GM12878 (cell line): Measurements from ENCODE around the gene SNX15. TPM values are rescaled to one million over a fixed set of nuclear protein-coding genes. Genes with fewer than 3 reads are reported as not detected.

Experiments
- ATAC-seq: fragments of 200-7000 bp; cut with Tn5 transposase; 3 replicates; pipeline ENCODE4 v1.9.1; 2020; ENCODE audit warnings: mild to moderate bottlenecking, moderate library complexity
- BruUV-seq: library from RNA; stranded (reverse); fragments of 400-500 nt; replicated peaks from 2 replicates; lab custom pipeline; 2021; lab: Mats Ljungman, UMichigan
- CTCF ChIA-PET: fragments of 300-600 bp; sonication (Branson Sonifier 250); formaldehyde crosslinking; extraction: SDS; loops from one replicate; lab custom pipeline; 2021; ENCODE audit warnings: inconsistent platforms; lab: Yijun Ruan, JAX
- POLR2A ChIA-PET: fragments of 350-600 bp; formaldehyde crosslinking; extraction: SDS; loops from one replicate; lab custom pipeline; 2021; ENCODE audit warnings: inconsistent platforms; lab: Charles Lee
- RAD21 ChIA-PET: fragments of 300-600 bp; sonication (Branson Sonifier 250); formaldehyde crosslinking; loops from one replicate; lab custom pipeline; 2023; ENCODE audit warnings: antibody characterized with exemption; ENCODE audit not compliant: unreplicated experiment; lab: Charles Lee
- SMC1A ChIA-PET: fragments of 300-600 bp; sonication (Branson Sonifier 250); formaldehyde crosslinking; loops from one replicate; lab custom pipeline; 2023; ENCODE audit not compliant: unreplicated experiment, uncharacterized antibody; lab: Charles Lee
- DNase-seq: peaks from one replicate; pipeline ENCODE4 v3.0.0-alpha.2; 2011; ENCODE audit warnings: low read depth, low spot score
- FAIRE-seq: peaks from 3 replicates; lab custom pipeline; 2011; peaks lifted over from hg19 to GRCh38; lab: Jason Lieb, UNC
- H2AFZ ChIP-seq: 2 replicates; pipeline ENCODE4 v1.6.0; 2011; ENCODE audit warnings: low read depth, low read length, control low read depth; ENCODE audit not compliant: control insufficient read depth
- H3K27ac ChIP-seq: 2 replicates; pipeline ENCODE4 v1.5.1; 2011; ENCODE audit warnings: control low read depth; ENCODE audit not compliant: control insufficient read depth, insufficient read depth
- H3K27me3 ChIP-seq, 2 experiments: replicated peaks in 1 of 2; 2 replicates each; pipeline versions ENCODE4 v1.6.0 to v1.6.1; 2011; ENCODE audit warnings: low read length in 1 of 2; ENCODE audit not compliant: control insufficient read depth in 2 of 2, insufficient read depth in 2 of 2
- H3K36me3 ChIP-seq, 2 experiments: 2 replicates each; pipeline ENCODE4 v1.5.1; 2011; ENCODE audit warnings: low read length in 1 of 2; ENCODE audit not compliant: control insufficient read depth in 2 of 2, insufficient read depth in 2 of 2
- H3K4me1 ChIP-seq: 2 replicates; pipeline ENCODE4 v1.6.1; 2011; ENCODE audit warnings: mild to moderate bottlenecking, low read length, moderate library complexity, mixed read lengths; ENCODE audit not compliant: control insufficient read depth, insufficient read depth
- H3K4me2 ChIP-seq: 2 replicates; pipeline ENCODE4 v1.6.0; 2011; ENCODE audit warnings: control low read depth; ENCODE audit not compliant: control insufficient read depth, insufficient read depth
- H3K4me3 ChIP-seq: fragments of 200-600 bp; sonication (generic); 2 replicates; pipeline ENCODE4 v1.5.1; 2016
- H3K79me2 ChIP-seq: 2 replicates; pipeline ENCODE4 v1.6.0; 2011; ENCODE audit warnings: low read length; ENCODE audit not compliant: control insufficient read depth, insufficient read depth
- H3K9ac ChIP-seq: 2 replicates; pipeline ENCODE4 v1.8.0; 2011; ENCODE audit warnings: low read length, control low read depth, mixed read lengths; ENCODE audit not compliant: control insufficient read depth, insufficient read depth
- H3K9me3 ChIP-seq: replicated peaks from 3 replicates; pipeline ENCODE4 v1.5.1; 2011; ENCODE audit warnings: mild to moderate bottlenecking, low read length; ENCODE audit not compliant: control insufficient read depth, insufficient read depth
- H4K20me1 ChIP-seq: 2 replicates; pipeline ENCODE4 v1.6.0; 2011; ENCODE audit not compliant: control insufficient read depth, insufficient read depth
- BCL11A ChIP-seq: IDR thresholded peaks from 2 replicates; pipeline ENCODE4 v1.6.1; 2011; ENCODE audit warnings: low read depth, low read length
- BCLAF1 ChIP-seq: fragments of 450-650 bp; IDR thresholded peaks from 2 replicates; pipeline ENCODE4 v1.6.1; 2017; ENCODE audit warnings: antibody characterized with exemption, mild to moderate bottlenecking, moderate library complexity
- FOS ChIP-seq: IDR thresholded peaks from 3 replicates; pipeline ENCODE4 v1.6.1; 2011; ENCODE audit warnings: borderline replicate concordance; ENCODE audit not compliant: insufficient read length; ENCODE audit errors: extremely low read depth
- MXI1 ChIP-seq: fragments of 150-350 bp; IDR thresholded peaks from 2 replicates; pipeline ENCODE4 v1.6.1; 2011; ENCODE audit warnings: low read depth, mild to moderate bottlenecking, inconsistent platforms, low read length, improper control_type of control experiment
- RELA ChIP-seq: fragments of 450-650 bp; IDR thresholded peaks from 2 replicates; pipeline ENCODE4 v1.8.0; 2014; ENCODE audit warnings: borderline replicate concordance; ENCODE audit not compliant: partially characterized antibody
- USF2 ChIP-seq: IDR thresholded peaks from 2 replicates; pipeline ENCODE4 v1.6.1; 2011; ENCODE audit warnings: low read depth, low read length, improper control_type of control experiment, borderline replicate concordance
- ZNF24 ChIP-seq: fragments of 450-650 bp; IDR thresholded peaks from 2 replicates; pipeline ENCODE4 v1.6.1; 2017; ENCODE audit warnings: antibody characterized with exemption, mild to moderate bottlenecking
- WGBS: methylation state at CpG from one replicate; pipeline ENCODE4 v1.1.6; 2016; ENCODE audit warnings: low lambda C conversion rate; ENCODE audit not compliant: insufficient replicate concordance, insufficient coverage; ENCODE audit errors: missing lambda C conversion rate; 5-methylcytosine and 5-hydroxymethylcytosine counted together
- in situ Hi-C: fragments of 300-500 bp; cut with MboI; formaldehyde crosslinking; loops from 9 replicates; pipeline ENCODE4 v1.14.3; 2018; ENCODE audit warnings: mixed read lengths
- intact Hi-C: fragments of 100-400 bp; cut with micrococcal nuclease; formaldehyde crosslinking; loops from one replicate; pipeline ENCODE4 v1.14.2; 2022; ENCODE audit not compliant: unreplicated experiment
- polyA plus RNA-seq, 11 experiments: library from polyadenylated mRNA; depleted of rRNA in 4 of 11; unstranded in 6 of 11; stranded (reverse) in 5 of 11; fragments of >200 nt; fragmentation: Nextera tagmentation in 4 of 11; fragmentation: Illumina TruSeq in 1 of 11; extraction: Ambion mirVana in 4 of 11; extraction: Trizol in 1 of 11; gene quantifications; 1 replicate in 1 of 11; 2 replicates in 10 of 11; pipeline versions ENCODE4 v1.2.1 to v1.2.3, GENCODE V29; 2011 to 2016; ENCODE audit warnings: inconsistent platforms in 2 of 11, missing spikeins in 2 of 11, low read depth in 1 of 11
- total RNA-seq, 4 experiments: library from RNA; depleted of rRNA in 3 of 4; stranded (reverse); fragments of >200 nt in 3 of 4; fragmentation: Illumina TruSeq in 1 of 4; extraction: Trizol in 1 of 4; gene quantifications; 2 replicates each; pipeline versions ENCODE4 v1.2.1 to v1.2.3, GENCODE V29; 2013 to 2021

SNX15 gene
- total and polyA plus RNA-seq, 10 of the 15 experiments (the other 5 are each of a cell fraction or from before 2014, with no cell fraction given), result 2.4 to 24.0 (median 16.1) TPM

GRCh38 chr11:65072631-65072966 is 45.4 kb downstream of the SNX15 start (continued):
- no peak for TF ChIP-seq ZNF24
- TF ChIP-seq FOS, result no peak

GRCh38 chr11:65077451-65077850 is 50.2 kb downstream of the SNX15 start:
- DNase-seq (no peak), ATAC-seq (no peak), FAIRE-seq (no peak)
- no peaks in the 10 kb centered on the region for H3K9me3 ChIP-seq
- SMC1A ChIA-PET, result interaction anchor here (1.3 to 2.3 kb wide), 3 partner anchors 9 to 64 kb away, joined by 3 to 9 read pairs (median 3); no protein-coding TSS in a partner anchor
- 72% methylated on average over 4 of the region's 4 CpGs for WGBS
- POLR2A ChIA-PET, result interaction anchor here (1.2 kb wide), 2 partner anchors 43 to 49 kb away, joined by 3 read pairs; no protein-coding TSS in a partner anchor
- no peak overlapping the region for H3K27ac ChIP-seq
- in situ Hi-C loops, result no loop called here
- H3K4me2 ChIP-seq, result no peak overlapping the region
- intact Hi-C loops, result loop anchor here (5.0 kb wide), 1 partner anchor 35 kb away; the partner anchor contains the start of gene SAC3D1
- CTCF ChIA-PET, result interaction anchor here (1.0 to 2.2 kb wide), 2 partner anchors 38 to 65 kb away, joined by 3 to 4 read pairs; no protein-coding TSS in a partner anchor
- no peak for TF ChIP-seq BCLAF1
- TF ChIP-seq BCL11A, result no peak
- TF ChIP-seq USF2, result no peak
- no peak for TF ChIP-seq MXI1
- no peak for TF ChIP-seq RELA
- H3K27me3 ChIP-seq, result no peaks in the 10 kb centered on the region
- no peaks in the 10 kb centered on the region for H4K20me1 ChIP-seq
- H3K36me3 ChIP-seq, result peaks cover 5 to 13% of the 10 kb centered on the region in 2 experiments; a peak in 3 of 4 replicates
- peaks cover 32% of the 10 kb centered on the region for H3K4me1 ChIP-seq
- H3K9ac ChIP-seq, result no peak overlapping the region
- RAD21 ChIA-PET, result interaction anchor here (3.0 kb wide), 1 partner anchor 37 kb away, joined by 8 read pairs; the partner anchor contains the start of gene SAC3D1
- no peak overlapping the region for H3K4me3 ChIP-seq
- peaks cover 42% of the 10 kb centered on the region for H3K79me2 ChIP-seq
- no TSS peak for BruUV-seq
- H2AFZ ChIP-seq, result no peak overlapping the region
